HG02885 (cell line): ENCODE measurements around the gene DNAH17.
"Not testable (repeated sequence)": the region's sequence is repeated elsewhere in the genome, so short reads cannot be mapped to it uniquely, and the experiment has no call there.

Experiments used
- ATAC-seq: cut with Tn5 transposase; IDR thresholded peaks from one replicate; pipeline ENCODE4 v1.9.1; 2021; ENCODE audit warnings: mild to moderate bottlenecking; ENCODE audit not compliant: unreplicated experiment, poor library complexity

DNAH17 gene

DNA sequence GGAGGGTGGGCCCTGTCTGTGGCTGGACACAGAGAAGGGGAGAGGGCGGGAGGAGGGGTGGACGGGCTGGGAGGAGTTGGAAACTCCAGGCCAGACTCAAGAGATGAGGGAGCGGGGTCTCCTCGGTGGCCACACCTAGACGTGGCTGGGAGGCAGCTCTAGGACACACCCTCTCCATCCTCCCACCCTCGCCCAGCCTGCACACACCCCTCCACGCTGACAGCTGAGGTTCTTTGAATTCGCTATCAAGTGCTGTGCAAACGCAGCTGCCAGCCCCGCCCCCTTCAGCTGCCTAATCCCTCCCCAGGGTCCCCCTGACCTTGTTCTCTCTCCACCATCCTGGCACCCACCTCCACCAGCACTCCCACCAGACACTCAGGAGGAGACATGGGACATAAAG lies 48.7 kb downstream of the DNAH17 start:
- ATAC-seq, result no peak

DNA sequence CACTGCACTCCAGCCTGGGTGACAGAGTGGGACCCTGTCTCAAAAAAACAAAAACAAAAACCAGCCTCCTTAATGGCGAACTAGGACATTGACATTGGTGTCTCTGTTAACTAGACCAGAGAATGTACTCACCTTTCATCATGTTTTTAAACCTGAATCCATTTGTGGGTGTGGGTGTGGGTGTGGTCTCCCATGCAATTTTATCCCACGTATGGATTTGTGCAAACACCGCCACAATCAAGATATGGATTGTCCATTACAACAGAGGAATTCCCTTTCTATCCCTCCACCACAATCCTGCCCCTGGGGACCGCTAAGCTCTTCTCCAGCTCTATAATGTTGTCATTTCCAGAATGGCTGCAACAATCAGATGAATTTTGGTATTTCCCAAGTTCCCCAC lies 49.9 kb downstream of the DNAH17 start:
- no peak for ATAC-seq

DNA sequence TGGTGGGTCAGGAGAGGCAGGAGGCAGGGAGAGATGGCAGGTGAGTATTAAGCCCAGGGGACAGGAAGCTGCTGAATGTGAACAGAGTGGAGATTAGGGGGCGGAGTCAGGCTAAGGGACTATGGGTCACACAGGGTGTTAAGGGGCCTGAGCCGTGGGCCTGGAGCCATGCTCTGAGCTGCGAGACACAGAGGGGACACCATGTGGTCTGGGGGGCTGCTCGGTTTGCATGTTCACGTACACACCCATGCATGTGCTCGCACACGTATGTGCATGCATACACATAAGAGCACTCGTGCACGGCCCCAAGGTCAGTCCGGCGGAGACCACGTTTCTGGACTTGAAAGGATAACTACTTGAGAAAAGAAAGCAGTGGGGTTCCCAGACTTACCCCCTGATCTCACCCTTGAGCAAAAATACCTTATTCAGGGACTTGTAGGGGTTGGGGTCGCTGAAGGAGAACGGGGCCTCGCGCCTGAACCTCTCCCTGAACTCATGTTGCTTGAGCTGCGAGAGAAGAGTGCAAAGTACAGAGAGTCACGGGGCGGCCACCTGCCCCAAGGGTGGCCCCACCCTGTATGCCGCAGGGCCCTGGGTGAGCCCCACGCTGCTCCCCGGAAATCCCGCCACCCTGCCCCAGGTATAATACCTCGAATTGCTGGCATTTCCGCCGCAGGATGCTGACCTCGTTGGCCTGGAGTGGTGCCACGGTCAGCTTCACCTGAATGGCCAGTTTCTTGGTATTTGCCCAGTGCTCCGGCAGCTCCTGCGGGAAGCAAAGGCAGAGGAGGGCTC lies 50.8 kb downstream of the DNAH17 start:
- ATAC-seq, result no peak

DNA sequence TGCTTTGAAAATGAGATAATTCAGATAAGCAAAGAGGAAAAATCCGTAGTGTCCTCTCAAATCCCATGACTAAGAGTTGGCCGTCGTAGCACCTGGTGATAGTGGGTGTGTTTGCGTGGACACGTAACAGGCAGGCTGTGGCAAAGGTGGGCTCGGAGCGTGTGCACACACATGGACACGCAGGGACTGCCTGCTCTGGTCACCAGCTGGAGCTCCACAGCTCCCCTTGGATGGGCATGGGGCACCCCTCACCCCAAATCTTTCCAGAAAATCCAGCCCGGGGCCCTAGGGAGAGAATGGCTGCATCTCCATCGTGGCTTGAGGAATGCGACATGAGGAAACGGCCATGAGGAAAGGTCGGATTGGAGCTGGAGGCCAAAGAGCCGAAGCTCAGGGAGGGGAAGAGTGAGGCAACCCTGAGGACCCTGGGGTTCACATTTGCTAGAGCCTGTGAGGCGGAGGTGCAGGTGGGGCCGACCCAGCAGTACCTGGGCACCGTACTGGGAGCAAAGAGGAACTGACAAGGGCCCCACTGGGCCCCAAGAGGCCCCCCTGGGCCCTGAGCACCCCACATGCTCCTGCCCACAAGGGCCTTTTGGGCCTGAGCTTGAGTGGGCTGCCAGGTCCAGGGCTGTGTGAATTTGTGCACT lies 51.6 kb downstream of the DNAH17 start:
- no peak for ATAC-seq

DNA sequence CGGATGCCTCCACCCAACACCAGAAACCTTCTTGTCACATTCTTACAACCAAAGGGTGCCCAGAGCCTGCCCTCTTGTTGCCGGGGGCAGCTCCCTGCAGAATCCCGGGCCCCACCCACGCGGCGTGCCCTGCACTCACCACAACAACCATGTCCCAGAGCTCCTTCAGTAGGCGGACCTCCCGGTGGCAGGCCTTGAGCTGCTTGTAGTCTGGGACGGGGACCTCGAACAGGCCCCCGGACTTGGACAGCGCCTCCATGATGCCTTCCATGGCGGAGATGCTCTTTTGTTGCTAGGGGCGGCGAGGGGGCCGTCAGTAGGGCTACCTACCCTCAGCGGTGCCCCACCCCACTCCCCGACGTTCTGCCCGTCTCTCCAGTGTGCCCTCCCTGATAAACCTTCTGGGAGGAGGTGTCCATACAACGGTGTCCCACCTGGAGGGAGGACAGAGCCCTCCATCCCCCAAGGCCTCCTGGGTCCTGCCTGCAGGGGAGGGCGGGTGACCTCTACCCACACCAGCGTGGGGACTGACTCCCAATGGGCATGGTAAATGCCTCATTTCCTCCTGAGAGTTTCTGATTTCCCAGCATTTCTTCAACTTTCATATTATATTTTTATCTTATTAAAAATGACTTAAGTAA lies 52.2 kb downstream of the DNAH17 start:
- no peak for ATAC-seq

DNA sequence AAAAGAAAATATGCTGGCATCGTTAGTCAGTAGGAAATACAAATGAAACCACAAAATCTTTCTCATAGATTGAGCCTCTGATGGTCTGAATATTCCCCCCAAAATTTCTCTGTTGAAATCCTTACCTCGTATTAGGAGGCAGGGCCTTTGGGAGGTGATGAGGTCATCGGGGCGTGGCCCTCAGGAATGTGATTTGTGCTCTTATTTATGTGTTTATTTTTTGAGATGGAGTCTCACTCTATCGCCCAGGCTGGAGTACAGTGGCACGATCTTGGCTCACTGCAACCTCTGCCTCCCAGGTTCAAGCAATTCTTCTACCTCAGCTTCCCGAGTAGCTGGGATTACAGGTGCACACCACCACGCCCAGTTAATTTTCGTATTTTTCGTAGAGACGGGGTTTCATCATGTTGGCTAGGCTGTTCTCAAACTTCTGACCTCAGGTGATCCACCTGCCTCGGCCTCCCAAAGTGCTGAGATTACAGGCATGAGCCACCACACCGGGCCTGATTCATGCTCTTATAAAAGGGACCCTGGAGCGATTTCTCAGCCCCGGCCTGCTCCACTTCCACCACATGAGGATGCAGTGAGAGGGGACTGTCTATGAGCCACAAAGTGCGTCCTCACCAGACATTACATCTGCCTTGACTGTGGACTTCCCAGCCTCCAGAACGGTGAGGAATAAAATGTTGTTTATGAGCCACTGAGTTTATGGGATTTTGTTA lies 53.1 kb downstream of the DNAH17 start:
- ATAC-seq, result no peak

DNA sequence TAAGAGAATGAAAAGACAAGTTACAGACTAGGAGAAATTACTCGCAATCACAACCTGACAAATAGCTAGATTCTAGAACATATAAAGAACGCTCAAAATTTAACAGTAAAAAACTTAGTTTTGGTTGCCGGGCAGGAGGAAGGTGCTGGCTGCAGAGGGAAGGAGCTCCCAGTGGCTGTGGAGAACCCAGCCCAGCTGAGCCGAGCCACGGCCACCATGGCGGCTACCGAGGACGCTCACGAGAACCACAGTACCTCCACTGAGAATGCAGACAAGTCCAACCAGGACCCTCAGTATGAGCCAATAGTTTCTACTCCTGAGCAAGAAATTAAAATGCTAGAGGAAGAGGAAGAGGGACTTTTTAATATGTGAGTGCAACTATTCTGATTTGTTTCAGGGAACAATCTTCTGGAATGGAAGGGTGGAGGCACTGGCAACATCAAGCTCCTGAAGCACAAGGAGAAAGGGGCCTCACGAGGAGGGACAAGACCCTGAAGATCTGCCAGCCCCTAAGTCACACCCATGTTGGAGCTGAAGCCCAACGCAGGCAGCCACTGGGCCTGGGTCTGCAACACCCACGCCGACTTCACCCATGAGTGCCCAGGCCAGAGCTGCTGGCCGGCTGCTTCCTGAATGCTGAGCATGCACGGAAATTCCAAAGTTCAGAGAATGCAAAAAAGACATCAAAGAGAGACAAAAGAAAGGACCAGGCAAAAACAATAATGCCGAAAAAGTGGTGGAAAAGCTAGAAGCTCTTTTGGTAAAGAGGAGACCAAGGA lies 55.0 kb downstream of the DNAH17 start:
- no peak for ATAC-seq

DNA sequence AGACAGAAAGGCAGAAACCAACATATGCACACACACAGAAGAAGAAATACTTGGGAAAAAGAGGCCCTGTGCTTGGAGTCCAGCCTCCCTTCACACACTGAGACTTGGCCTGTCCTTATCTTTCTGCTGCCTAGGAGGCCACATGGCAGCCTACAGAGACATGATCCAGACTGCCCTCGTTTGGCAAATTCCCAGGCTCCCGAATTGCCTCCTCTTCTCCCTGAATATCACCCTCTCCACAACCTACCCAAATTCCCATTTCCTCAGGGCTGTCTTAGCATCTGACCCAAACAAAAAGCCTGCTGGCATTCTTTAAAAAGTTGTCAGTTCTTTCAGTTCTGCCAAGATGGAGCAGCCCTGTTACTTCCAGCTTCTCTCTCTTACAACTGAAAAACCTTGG lies 59.8 kb downstream of the DNAH17 start:
- ATAC-seq, result no peak

DNA sequence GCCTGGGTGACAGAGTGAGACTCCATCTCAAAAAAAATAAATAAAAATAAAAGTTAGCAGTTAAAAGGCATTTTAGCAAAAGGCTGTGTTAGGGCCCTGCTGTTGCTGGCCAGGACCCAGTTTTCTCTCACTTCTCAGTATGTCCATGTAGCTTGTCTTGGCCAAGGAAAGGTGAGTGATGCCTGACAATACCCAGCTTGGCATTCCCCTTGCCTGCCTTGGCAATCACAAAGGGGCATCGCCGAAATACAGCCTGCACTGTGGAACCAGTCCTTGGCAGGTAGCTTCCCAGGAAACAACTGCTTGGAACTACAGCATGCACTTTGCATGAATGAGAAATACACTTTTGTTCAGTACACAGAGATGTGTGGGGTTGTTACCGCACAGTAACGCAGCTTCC lies 61.7 kb downstream of the DNAH17 start:
- no peak for ATAC-seq

DNA sequence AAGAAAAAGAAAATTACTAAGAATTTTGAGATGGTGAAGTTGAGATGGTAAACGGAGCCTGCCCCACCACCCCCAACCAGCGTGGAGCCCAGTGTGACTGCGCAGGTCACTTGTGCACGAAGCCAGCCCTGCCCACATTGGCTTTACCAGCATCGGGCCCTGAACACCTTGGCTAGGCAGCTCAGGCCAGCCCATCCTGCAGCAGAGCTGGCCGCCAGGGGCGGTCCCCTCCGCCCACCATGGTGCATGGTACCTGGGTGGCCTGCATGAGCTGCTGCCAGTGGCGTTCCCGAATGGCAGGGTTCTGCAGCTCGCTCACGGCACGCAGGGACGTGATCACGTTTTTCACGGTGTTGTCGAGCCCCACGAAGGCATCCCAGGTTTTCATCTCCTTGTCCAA lies 62.7 kb downstream of the DNAH17 start:
- no peak for ATAC-seq

DNA sequence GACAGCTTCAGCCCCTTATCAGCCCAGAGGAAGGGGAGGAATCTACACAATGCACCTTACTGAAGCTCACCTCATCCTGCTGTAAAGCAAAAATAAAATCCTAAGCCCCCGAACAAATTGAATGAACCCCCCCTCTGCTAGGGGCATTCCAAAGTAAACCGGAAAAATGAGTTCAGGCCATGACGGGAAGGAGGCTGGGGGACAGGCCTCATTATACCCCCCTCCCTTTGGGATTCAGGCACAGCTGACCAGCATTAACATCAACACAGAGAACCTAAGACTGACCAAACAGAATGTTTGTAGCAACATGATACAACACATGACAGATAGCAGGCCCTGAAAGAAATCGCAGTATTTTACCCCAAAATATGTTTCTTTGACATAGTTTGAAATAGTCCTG lies 64.2 kb downstream of the DNAH17 start:
- no peak for ATAC-seq

DNA sequence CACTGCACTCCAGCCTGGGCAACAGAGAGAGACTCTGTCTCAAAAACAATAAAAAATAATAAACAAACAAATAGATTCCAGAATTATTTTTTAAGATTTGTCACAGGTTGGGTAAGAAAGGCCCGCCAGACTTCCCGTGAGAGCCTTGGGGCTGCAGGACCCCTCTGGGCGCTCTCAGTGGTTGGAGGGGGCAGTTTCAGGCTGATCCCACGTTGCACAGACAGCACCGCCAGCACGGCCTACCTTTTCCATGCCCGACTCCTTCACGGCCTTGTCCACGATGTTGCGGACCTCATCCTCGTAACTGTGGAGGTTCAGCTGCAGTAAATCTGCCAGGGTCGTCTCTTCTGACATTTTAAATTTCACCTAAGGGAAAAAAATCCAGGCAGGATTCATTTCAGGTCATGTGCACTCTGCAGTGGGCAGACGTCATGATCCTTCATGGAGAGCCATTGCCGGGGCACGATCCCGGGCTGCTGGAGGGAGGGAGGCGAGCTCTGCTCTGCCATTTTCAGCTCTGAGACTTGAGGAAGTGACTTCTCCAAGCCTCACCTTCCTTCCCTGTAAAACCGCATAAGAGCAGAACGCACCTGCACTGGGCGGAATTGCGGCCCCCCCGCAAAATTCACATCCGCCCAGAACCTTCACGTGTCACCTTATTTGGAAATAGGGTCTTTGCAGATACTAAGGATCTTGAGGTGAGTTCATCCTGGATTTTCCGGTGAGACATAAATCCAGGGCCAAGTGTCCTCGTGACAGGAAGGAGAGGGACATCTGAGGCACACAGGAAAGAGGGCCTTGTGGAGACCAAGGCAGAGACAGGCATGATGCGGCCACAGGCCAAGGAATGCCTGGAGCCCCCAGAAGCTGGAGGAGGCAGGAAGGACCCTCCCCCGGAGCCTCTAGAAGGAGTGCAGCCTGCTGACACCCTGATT lies 66.8 kb downstream of the DNAH17 start:
- ATAC-seq, result no peak

DNA sequence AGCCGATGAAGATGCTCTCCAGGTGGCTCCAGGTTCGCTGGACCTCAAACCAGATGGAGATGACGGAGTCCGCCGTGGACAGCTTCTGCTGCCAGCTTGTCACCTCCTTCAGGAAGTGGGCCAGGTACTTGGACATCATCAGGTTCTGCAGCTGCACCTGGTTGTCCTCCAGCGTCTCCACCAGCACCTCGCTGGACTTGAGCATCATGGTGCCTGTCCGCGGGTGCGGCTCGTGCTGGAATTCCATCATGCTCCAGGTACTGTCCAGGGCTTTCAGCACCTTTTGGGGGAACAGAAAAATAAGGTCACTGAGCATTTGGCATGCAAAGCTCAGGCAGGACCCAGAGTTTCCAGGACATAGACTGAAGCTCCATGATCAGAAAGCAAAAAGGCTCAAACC lies 69.7 kb downstream of the DNAH17 start:
- no peak for ATAC-seq

DNA sequence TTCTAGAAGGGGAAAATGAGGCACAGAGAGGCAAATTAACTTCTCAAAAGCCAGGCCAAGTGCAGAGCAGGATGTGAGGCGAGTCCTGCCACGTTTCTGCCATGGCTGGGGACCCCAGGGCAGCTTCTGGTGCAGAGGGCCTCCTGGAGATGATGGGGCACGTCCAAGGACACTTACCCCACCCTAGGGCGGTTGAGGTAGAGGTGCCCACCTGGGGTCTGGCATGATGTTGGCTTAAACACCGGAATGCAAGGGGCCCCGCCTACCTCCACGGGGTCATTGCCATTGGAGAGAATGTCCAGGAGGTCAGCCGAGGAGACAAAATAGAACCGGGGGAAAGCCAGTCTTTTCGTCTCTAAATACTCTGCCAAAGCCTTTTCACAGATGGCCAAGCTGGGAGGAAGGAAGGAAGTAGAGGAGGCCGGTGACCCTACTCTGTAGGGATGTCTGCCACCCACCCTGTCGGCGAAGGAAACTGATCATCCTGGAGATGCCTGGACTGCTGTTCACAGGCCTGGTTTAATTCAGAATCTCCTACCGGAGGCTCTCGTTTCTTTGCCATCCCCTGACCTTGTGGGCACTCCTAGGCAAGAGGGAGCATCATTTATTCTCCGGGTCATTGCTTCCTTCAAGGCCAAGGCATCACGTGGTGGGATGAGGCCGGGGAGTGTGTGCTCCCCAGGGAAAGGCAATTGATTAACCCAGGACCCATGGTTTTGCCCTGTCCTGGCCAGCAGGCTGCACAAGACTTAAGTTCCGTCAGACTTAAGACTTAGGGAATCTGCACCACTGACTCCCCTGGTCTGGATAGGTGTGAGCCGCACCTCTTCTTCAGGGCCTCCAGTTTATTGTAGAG lies 70.5 kb downstream of the DNAH17 start:
- ATAC-seq, result no peak

DNA sequence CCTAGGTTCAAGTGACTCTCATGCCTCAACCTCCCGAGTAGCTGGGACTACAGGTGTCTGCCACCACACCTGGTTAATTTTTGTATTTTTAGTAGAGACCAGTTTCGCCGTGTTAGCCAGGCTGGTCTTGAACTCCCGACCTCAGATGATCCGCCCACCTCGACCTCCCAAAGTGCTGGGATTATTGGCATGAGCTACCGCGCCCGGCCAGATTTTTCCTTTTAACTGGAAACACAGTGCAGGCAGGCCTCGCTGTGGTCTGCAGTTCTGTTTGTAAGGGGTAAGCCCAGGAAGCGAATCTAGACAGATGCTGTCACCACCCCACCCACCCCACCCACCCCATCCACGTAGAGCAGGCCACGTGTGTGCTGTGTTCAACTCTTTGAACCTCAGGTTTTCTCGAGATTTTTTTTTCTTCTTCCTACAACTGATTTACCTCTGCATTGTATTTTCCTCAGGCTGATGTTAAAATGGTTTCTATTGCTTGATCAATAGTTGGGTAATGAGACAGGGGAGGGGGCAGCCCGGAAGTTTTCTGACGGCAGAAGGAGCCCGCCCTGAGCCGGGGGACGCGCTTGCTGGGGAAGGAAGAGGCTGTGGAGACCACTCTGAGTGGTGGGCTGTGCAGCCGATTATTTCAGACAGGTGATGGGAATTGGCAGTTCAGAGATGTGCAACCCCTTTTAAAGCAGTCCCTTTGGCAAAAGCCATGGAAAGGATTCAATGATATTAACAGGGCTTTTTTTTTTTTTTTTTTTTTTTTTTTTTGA lies 72.9 kb downstream of the DNAH17 start:
- ATAC-seq, result no peak

DNA sequence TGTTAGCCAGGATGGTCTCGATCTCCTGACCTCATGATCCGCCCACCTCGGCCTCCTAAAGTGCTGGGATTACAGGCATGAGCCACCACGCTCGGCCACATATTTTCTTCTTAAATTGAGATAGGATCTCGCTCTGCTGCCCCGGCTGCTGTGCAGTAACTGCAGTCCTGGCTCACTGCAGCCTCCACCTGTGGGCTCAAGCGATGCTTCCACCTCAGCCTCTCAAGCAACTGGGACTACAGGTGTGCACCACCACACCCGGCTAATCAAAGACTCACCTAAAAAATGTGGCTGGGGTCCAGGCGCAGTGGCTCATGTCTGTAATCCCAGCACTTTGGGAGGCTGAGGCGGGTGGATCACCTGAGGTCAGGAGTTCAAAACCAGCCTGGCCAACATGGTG lies 73.8 kb downstream of the DNAH17 start:
- ATAC-seq, result not testable (repeated sequence)

DNA sequence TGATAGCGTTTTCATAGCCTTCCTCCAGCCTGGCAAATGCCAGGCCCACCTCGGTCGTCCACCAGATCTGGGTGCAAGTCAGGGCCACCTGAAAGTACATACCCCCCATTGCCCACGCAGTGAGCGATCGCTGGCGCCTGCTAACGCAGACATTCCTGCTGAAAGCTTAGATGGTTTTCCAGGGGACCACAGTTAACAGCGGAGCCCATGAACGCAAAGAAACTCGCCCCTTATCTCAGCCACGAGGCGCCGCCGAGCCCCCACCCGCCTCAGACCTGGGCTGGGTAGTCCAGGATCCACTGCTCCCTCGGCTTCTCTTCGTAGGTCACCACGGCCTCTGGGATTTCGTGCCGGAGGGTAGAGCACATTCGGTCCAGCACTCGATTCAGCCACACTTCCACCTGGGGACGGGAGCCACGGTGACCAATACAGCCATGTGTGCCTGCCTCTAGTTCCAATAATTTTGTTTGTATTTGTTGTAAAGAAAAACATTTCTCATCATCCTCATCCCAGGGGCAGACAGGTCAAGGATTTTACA lies 74.5 kb downstream of the DNAH17 start:
- ATAC-seq, result no peak
